GM19372 (cell line): Measurements from ENCODE around the gene CPAMD8.
A peak's percentile ranks its signal among the peaks of the same experiment; 100 is the strongest.

Experiments used
- ATAC-seq: cut with Tn5 transposase; IDR thresholded peaks from one replicate; pipeline ENCODE4 v1.9.1; 2021; ENCODE audit warnings: mild to moderate bottlenecking, low read depth, moderate library complexity; ENCODE audit not compliant: unreplicated experiment

The CPAMD8 gene

GRCh38 chr19:17026706-17027534 lies at the start of gene CPAMD8:
Gene CPAMD8, minus strand, starts transcription at chr19:17026810. Its CDS starts 168 bp downstream, at chr19:17026642.
- ATAC-seq: no peak

- ATAC-seq: no peak
Observed at GRCh38 chr19:17075864-17076542, 49.4 kb upstream of the CPAMD8 start.

- peak; percentile 84 for ATAC-seq
Observed at GRCh38 chr19:17075035-17075863, 48.6 kb upstream of the CPAMD8 start, which contains the start of the genes HAUS8 and MYO9B. Gene HAUS8, minus strand, starts transcription at chr19:17075452. Its CDS starts 30 bp downstream, at chr19:17075422. Gene MYO9B, plus strand, starts transcription at chr19:17075777. Its CDS starts 25,941 bp downstream, at chr19:17101718.

GRCh38 chr19:17074634-17075034 lies 48.0 kb upstream of the CPAMD8 start:
- ATAC-seq: no peak

GRCh38 chr19:17073869-17074633 lies 47.4 kb upstream of the CPAMD8 start:
- no peak for ATAC-seq

- ATAC-seq: no peak
Observed at GRCh38 chr19:17070912-17071311, 44.3 kb upstream of the CPAMD8 start.

GRCh38 chr19:17070421-17070820 lies 43.8 kb upstream of the CPAMD8 start:
- ATAC-seq: no peak

- ATAC-seq: no peak
Observed at GRCh38 chr19:17069193-17069592, 42.6 kb upstream of the CPAMD8 start.

GRCh38 chr19:17063428-17063827 lies 36.8 kb upstream of the CPAMD8 start:
- ATAC-seq: no peak

GRCh38 chr19:17061691-17062090 lies 35.1 kb upstream of the CPAMD8 start:
- ATAC-seq: no peak

GRCh38 chr19:17061205-17061604 lies 34.6 kb upstream of the CPAMD8 start:
- ATAC-seq: no peak

GRCh38 chr19:17060802-17061201 lies 34.2 kb upstream of the CPAMD8 start:
- no peak for ATAC-seq

GRCh38 chr19:17058236-17058635 lies 31.6 kb upstream of the CPAMD8 start:
- ATAC-seq: no peak

- no peak for ATAC-seq
Observed at GRCh38 chr19:17055636-17056035, 29.0 kb upstream of the CPAMD8 start.

- ATAC-seq: no peak
Observed at GRCh38 chr19:17054746-17055145, 28.1 kb upstream of the CPAMD8 start.

GRCh38 chr19:17052439-17052838 lies 25.8 kb upstream of the CPAMD8 start:
- no peak for ATAC-seq

- no peak for ATAC-seq
Observed at GRCh38 chr19:17049711-17050280, 23.2 kb upstream of the CPAMD8 start.

GRCh38 chr19:17048885-17049453 lies 22.4 kb upstream of the CPAMD8 start:
- no peak for ATAC-seq

GRCh38 chr19:17045907-17046502 lies 19.4 kb upstream of the CPAMD8 start:
- no peak for ATAC-seq
